GM12878 (cell line): ENCODE results near the gene CTAGE4.
"Not testable (repeated sequence)": the region's sequence is repeated elsewhere in the genome, so short reads cannot be mapped to it uniquely, and the experiment has no call there.

Experiments
- FOS ChIP-seq: IDR thresholded peaks from 3 replicates; pipeline ENCODE4 v1.6.1; 2011; ENCODE audit warnings: borderline replicate concordance; ENCODE audit not compliant: insufficient read length; ENCODE audit errors: extremely low read depth
- HDAC6 ChIP-seq: fragments of 200-600 bp; sonication (generic); IDR thresholded peaks from one replicate; pipeline ENCODE4 v1.8.0; 2017; ENCODE audit warnings: antibody characterized with exemption; ENCODE audit not compliant: unreplicated experiment
- TF ChIP-seq, protein P1 (sequence below): fragments of 450-650 bp; IDR thresholded peaks from 2 replicates; pipeline ENCODE4 v1.6.1; 2016; ENCODE audit warnings: mild to moderate bottlenecking, moderate library complexity, borderline replicate concordance
- TF ChIP-seq, protein P2 (sequence below): IDR thresholded peaks from 2 replicates; pipeline ENCODE4 v1.6.1; 2011; ENCODE audit warnings: low read depth, mild to moderate bottlenecking, low read length, moderate library complexity, borderline replicate concordance; ENCODE audit errors: extremely low read depth
- TF ChIP-seq, protein P3 (sequence below): IDR thresholded peaks from 2 replicates; pipeline ENCODE4 v1.6.1; 2011; ENCODE audit warnings: borderline replicate concordance, low read depth, mild to moderate bottlenecking, moderate library complexity, mixed read lengths, low read length; ENCODE audit not compliant: insufficient read depth; ENCODE audit errors: extremely low read length
- TF ChIP-seq, protein P4 (sequence below), 3 experiments: IDR thresholded peaks in 2 of 3; conservative IDR thresholded peaks in 1 of 3; 2 replicates each; pipeline ENCODE4 v1.5.1; 2011; ENCODE audit warnings: low read depth in 3 of 3, low read length in 3 of 3, mild to moderate bottlenecking in 3 of 3, control low read depth in 2 of 3, moderate library complexity in 2 of 3, inconsistent platforms in 1 of 3, mixed read lengths in 1 of 3; ENCODE audit not compliant: control insufficient read depth in 2 of 3, insufficient read depth in 1 of 3; ENCODE audit errors: extremely low read depth in 1 of 3

DNA sequence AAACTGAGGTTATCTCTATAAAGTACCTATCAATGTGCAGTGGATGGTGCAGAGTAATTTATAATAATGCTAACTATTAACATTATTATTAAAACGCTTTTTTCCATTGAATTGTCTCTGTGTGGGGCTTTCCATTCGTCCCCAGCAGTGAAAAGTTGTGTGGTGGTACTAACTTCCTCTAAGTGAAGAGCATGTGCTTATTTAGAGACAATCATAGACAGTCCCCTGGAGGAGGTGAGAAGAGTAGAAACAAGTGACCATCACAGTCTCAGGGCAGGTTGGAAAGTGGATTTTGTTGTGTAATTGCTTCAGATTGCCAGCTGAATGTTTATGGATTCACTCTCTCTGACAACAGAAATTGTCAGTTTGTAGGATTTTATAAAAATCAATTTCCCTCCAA lies 47.8 kb downstream of the CTAGE4 start:
- TF ChIP-seq, protein P1, sequence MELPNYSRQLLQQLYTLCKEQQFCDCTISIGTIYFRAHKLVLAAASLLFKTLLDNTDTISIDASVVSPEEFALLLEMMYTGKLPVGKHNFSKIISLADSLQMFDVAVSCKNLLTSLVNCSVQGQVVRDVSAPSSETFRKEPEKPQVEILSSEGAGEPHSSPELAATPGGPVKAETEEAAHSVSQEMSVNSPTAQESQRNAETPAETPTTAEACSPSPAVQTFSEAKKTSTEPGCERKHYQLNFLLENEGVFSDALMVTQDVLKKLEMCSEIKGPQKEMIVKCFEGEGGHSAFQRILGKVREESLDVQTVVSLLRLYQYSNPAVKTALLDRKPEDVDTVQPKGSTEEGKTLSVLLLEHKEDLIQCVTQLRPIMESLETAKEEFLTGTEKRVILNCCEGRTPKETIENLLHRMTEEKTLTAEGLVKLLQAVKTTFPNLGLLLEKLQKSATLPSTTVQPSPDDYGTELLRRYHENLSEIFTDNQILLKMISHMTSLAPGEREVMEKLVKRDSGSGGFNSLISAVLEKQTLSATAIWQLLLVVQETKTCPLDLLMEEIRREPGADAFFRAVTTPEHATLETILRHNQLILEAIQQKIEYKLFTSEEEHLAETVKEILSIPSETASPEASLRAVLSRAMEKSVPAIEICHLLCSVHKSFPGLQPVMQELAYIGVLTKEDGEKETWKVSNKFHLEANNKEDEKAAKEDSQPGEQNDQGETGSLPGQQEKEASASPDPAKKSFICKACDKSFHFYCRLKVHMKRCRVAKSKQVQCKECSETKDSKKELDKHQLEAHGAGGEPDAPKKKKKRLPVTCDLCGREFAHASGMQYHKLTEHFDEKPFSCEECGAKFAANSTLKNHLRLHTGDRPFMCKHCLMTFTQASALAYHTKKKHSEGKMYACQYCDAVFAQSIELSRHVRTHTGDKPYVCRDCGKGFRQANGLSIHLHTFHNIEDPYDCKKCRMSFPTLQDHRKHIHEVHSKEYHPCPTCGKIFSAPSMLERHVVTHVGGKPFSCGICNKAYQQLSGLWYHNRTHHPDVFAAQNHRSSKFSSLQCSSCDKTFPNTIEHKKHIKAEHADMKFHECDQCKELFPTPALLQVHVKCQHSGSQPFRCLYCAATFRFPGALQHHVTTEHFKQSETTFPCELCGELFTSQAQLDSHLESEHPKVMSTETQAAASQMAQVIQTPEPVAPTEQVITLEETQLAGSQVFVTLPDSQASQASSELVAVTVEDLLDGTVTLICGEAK, result not testable (repeated sequence)
- TF ChIP-seq, protein P2, sequence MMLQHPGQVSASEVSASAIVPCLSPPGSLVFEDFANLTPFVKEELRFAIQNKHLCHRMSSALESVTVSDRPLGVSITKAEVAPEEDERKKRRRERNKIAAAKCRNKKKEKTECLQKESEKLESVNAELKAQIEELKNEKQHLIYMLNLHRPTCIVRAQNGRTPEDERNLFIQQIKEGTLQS, result not testable (repeated sequence)
- TF ChIP-seq, protein P3, sequence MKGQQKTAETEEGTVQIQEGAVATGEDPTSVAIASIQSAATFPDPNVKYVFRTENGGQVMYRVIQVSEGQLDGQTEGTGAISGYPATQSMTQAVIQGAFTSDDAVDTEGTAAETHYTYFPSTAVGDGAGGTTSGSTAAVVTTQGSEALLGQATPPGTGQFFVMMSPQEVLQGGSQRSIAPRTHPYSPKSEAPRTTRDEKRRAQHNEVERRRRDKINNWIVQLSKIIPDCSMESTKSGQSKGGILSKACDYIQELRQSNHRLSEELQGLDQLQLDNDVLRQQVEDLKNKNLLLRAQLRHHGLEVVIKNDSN, result not testable (repeated sequence)
- TF ChIP-seq, protein P4, sequence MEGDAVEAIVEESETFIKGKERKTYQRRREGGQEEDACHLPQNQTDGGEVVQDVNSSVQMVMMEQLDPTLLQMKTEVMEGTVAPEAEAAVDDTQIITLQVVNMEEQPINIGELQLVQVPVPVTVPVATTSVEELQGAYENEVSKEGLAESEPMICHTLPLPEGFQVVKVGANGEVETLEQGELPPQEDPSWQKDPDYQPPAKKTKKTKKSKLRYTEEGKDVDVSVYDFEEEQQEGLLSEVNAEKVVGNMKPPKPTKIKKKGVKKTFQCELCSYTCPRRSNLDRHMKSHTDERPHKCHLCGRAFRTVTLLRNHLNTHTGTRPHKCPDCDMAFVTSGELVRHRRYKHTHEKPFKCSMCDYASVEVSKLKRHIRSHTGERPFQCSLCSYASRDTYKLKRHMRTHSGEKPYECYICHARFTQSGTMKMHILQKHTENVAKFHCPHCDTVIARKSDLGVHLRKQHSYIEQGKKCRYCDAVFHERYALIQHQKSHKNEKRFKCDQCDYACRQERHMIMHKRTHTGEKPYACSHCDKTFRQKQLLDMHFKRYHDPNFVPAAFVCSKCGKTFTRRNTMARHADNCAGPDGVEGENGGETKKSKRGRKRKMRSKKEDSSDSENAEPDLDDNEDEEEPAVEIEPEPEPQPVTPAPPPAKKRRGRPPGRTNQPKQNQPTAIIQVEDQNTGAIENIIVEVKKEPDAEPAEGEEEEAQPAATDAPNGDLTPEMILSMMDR (IDR thresholded peaks at IDR 0.05 in 2 of 3, conservative IDR thresholded peaks at IDR 0.05 in 1 of 3; ENCODE audit: control insufficient read depth in 2 of 3, extremely low read depth in 1 of 3, insufficient read depth in 1 of 3, low read depth in 3 of 3, low read length in 3 of 3), result not testable (repeated sequence)
- not testable (repeated sequence) for TF ChIP-seq HDAC6, FOS
